Activated T-helper 2 cell treated with anti-CD3 and anti-CD28 coated beads, Interferon-gamma antibody, Interleukin-2, Interleukin-4, amounts not matched to agents 10 μg/mL and 5 μg/mL and 100 μg/mL, durations not matched to agents 14 hours and 24 hours and 36 hours (primary cell): ENCODE data around the gene APP. TPM values are rescaled to one million over a fixed set of nuclear protein-coding genes. Genes with fewer than 3 reads are reported as not detected.
"Not testable (repeated sequence)": the region's sequence is repeated elsewhere in the genome, so short reads cannot be mapped to it uniquely, and the experiment has no call there.

Experiments
- DNase-seq: peaks from one replicate; pipeline ENCODE4 v3.0.0; 2021; ENCODE audit warnings: low spot score
- H3K27ac Mint-ChIP-seq: one replicate; pipeline ENCODE4 v1.8.0; 2021; ENCODE audit warnings: mixed read lengths
- H3K27me3 Mint-ChIP-seq: one replicate; pipeline ENCODE4 v1.8.0; 2021; ENCODE audit warnings: low read depth, mixed read lengths
- H3K36me3 Mint-ChIP-seq: one replicate; pipeline ENCODE4 v1.8.0; 2021; ENCODE audit warnings: low read depth, mixed read lengths
- H3K4me1 Mint-ChIP-seq: one replicate; pipeline ENCODE4 v1.8.0; 2021; ENCODE audit warnings: low read depth, mixed read lengths
- H3K4me3 Mint-ChIP-seq: one replicate; pipeline ENCODE4 v1.8.0; 2021; ENCODE audit warnings: low read depth, mild to moderate bottlenecking, moderate library complexity, mixed read lengths
- H3K9me3 Mint-ChIP-seq: one replicate; pipeline ENCODE4 v1.8.0; 2021; ENCODE audit warnings: mixed read lengths
- intact Hi-C: fragments of 100-400 bp; cut with micrococcal nuclease; formaldehyde crosslinking; loops from one replicate; pipeline ENCODE4 v1.15.1; 2023
- total RNA-seq: library from RNA; stranded (reverse); gene quantifications from 2 replicates; pipeline ENCODE4 v1.2.3, GENCODE V29; 2022

Gene APP
- total RNA-seq, 1 donor from 2014 or later = 86.5 TPM

DNA sequence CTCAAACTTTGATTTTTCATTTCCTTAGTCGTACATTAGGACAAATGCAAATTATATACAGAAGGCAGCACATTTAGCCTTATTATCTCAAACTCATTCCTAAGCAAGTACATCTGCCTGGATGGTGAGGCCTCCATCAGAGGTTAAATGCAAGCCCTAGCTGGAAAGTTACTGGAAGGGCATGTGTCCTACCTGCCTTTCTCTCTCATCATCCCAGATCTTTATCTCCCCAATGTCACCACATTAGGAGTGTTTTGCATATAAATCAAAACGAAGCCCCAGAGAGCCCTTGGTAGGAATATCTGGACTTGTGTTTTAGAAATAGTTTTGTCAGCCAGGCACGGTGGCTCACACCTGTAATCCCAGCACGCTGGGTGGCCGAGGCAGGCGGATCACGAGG lies 35.0 kb downstream of the APP start:
- Mint-ChIP-seq H3K27me3 (no peaks in the 10 kb centered on the region), H3K27ac (no peak overlapping the region), H3K9me3 (no peaks in the 10 kb centered on the region), H3K36me3 (peaks cover 6% of the 10 kb centered on the region), H3K4me1 (peaks cover 28% of the 10 kb centered on the region), H3K4me3 (no peak overlapping the region)
- intact Hi-C loops = no loop called here
- no peak for DNase-seq

DNA sequence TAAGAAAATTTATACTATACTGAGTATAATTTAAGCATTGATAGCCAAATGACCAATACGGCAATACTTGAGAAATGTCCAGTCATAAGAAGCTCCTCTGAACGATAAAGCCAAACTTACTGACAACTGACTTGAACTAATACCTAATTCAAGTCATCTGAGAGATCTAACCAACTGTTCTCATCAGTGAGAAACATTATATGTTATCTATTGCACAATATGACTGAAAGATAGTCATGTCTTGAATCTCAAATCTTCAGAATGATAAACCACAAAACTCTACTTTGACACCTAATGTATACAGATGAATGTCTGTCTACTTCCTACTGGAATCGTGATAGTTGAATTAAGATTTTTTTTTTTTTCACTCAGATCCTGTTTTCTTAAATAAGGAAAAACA lies 39.0 kb downstream of the APP start:
- intact Hi-C loops = no loop called here
- H3K27ac Mint-ChIP-seq = no peak overlapping the region
- no peaks in the 10 kb centered on the region for H3K27me3 Mint-ChIP-seq
- H3K4me3 Mint-ChIP-seq = no peak overlapping the region
- no peak for DNase-seq
- no peaks in the 10 kb centered on the region for H3K9me3 Mint-ChIP-seq
- H3K36me3 Mint-ChIP-seq = peaks cover 6% of the 10 kb centered on the region
- peaks cover 16% of the 10 kb centered on the region for H3K4me1 Mint-ChIP-seq

DNA sequence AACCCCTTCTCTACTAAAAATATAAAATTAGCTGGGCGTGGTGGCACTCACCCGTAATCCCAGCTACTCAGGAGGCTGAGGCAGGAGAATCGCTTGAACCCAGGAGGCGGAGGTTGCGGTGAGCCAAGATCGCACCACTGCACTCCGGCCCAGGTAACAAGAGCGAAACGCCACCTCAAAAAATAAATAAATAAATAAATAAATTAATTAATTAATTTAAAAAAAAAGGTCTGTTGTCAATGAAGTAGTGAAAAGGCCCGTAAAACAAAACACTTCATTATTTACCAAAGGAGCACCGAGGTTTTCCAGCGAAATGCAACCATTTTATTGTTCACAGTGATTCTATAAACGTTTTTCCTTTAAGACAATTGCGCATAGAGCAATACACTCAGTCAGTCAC lies 39.5 kb downstream of the APP start:
- not testable (repeated sequence) for H3K4me3 Mint-ChIP-seq

DNA sequence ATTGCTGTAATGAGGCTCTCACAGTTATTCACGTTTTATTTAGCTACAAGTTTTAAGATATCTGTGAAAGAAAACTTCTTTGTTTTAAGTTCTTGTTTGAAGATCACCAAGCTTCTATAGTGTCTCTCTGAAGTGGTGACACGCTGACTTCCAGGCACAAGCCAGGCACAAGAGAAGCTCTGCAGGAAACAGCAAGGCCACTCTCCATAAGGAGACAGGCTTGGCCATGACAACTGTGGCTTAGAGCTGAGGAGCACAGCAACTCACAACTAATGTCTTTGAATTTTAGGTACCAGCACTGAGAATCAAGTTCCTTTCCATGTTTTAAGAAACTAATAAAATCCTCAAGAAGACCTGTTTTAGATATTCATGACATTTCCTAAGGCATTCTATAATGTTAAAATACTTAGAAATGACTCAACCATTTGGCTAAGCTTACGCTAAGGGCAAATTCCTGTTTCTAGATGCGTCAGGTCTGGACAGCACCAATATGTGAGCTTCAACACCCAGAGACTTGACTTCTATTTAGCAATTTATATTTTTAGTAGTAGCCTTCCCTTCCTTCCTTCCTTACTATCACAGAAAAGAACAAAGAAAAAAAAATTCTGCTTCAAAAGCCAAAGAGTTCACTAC lies 40.2 kb downstream of the APP start:
- H3K27ac Mint-ChIP-seq = no peak overlapping the region
- no peak for DNase-seq
- intact Hi-C loops = no loop called here
- peaks cover 6% of the 10 kb centered on the region for H3K36me3 Mint-ChIP-seq
- peaks cover 9% of the 10 kb centered on the region for H3K4me1 Mint-ChIP-seq
- no peaks in the 10 kb centered on the region for H3K9me3 Mint-ChIP-seq
- no peak overlapping the region for H3K4me3 Mint-ChIP-seq
- H3K27me3 Mint-ChIP-seq = no peaks in the 10 kb centered on the region

More for the DNA sequence above, 39.5 kb downstream of the APP start:
- H3K27ac Mint-ChIP-seq, DNase-seq, intact Hi-C loops, H3K27me3 Mint-ChIP-seq, H3K9me3 Mint-ChIP-seq, H3K36me3 Mint-ChIP-seq: not testable (repeated sequence)
- peaks cover 14% of the 10 kb centered on the region for H3K4me1 Mint-ChIP-seq

DNA sequence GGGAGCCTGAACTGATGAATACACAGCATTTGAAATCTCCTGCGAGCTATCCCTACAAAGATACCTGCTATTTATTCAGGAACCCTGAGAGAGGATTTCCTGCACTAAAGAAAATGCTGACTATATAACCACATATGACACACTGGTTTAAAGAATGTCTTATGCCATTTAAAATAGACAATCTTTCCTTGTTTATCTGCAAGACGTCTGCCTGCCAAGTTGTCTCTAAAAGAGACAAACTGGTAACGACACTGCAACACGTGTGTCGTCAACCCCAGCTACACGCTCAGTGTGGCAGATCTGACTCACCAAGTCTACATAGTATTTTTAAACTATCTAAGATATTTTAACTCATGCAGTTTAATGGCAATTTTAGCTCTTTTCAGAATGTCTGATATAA lies 42.7 kb downstream of the APP start:
- H3K9me3 Mint-ChIP-seq = no peaks in the 10 kb centered on the region
- no peak overlapping the region for H3K4me3 Mint-ChIP-seq
- intact Hi-C loops = no loop called here
- peaks cover 6% of the 10 kb centered on the region for H3K36me3 Mint-ChIP-seq
- H3K27ac Mint-ChIP-seq = no peak overlapping the region
- H3K4me1 Mint-ChIP-seq = peaks cover 8% of the 10 kb centered on the region
- H3K27me3 Mint-ChIP-seq = no peaks in the 10 kb centered on the region
- DNase-seq = no peak

DNA sequence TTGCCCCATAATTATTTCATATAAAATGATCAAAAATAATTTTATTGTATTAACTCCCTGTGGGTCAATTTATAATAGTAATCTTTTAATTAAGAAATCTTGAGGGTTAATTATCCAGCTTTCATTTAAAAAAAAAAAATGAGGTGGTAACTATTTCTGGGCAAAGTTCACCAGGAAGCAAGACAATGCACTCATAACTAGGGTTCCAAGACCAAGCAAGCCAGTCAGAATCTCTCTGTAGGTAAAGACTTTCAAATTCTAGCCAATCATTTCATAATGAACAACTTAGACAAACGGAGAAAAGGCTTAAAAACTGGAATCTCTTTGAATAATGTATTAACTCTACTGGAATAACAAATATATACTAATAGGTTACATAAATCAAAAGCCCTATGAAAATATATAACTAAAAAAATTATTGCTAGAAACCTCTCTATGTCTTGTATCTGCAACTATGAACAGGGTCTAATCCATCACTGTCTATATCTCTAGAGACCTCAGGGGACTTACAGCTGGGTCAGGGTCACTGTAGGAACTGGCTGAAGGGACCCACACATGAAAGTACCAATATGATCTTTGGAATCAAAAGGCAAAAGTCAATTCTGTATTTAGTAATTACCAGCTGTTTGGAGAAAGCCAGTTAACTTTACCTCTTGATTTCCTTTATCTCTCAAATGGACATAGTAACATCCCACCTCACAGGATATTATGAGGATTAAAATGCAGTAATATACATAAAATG lies 43.3 kb downstream of the APP start:
- Mint-ChIP-seq H3K9me3 (no peaks in the 10 kb centered on the region), H3K27ac (no peak overlapping the region), H3K4me1 (peaks cover 8% of the 10 kb centered on the region), H3K36me3 (peaks cover 6% of the 10 kb centered on the region), H3K4me3 (no peak overlapping the region), H3K27me3 (no peaks in the 10 kb centered on the region)
- intact Hi-C loops = no loop called here
- DNase-seq = no peak

DNA sequence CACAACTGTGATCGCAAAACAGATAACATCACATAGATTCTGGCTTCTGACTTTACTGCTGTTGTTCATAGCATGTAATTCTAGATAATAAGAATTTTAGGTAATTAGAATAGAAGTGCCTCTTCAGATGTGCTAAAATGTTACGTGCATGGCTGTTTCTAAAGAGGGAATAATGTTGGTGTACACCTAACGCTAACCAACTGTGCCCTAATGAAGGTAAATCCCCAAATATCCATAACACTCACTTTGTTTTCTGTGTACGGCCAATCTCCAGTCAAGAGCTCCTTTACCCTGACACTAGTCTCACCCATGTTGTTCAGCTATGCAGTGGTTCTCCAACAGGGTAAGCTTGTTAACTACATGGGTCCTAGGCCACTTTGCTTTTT lies 44.4 kb downstream of the APP start:
- no peak overlapping the region for H3K27ac Mint-ChIP-seq
- peaks cover 8% of the 10 kb centered on the region for H3K4me1 Mint-ChIP-seq
- no peak for DNase-seq
- no peaks in the 10 kb centered on the region for H3K27me3 Mint-ChIP-seq
- intact Hi-C loops = no loop called here
- no peak overlapping the region for H3K4me3 Mint-ChIP-seq
- H3K9me3 Mint-ChIP-seq = no peaks in the 10 kb centered on the region
- H3K36me3 Mint-ChIP-seq = peaks cover 6% of the 10 kb centered on the region

DNA sequence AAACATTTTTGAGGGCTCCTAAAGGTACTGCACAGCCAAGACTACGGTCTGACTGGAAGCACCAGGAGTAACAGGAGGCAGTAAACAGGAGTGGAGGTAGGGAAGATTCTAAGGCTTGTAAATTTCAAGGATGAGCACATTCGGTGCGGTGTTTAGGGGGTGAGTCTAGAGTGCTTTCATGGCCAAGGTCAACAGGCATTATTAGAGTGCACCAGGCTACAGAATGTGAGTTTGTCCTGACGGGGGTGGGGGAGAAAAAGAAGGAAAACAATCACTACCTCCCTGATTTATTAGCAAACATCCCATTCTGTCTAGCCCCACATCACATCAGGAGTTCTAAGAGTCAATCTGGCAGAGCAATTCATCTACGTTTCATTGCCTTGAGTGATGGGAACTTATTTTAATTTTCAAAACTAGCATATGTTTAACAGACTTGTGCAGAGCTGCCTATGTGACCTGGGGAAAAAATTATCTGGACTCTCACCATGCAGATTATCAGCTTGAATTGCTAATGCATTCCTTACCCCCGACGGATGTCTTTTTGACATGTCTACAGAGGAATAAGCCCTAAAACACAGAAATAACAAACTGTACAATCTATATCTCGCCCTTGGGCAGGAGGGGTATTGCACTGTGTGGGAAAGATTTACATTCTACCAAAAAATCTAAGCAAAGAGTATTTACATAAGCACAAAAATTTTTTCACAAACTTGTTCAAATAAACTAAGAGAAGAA lies 45.0 kb downstream of the APP start:
- no peak for DNase-seq
- no peaks in the 10 kb centered on the region for H3K27me3 Mint-ChIP-seq
- peaks cover 7% of the 10 kb centered on the region for H3K4me1 Mint-ChIP-seq
- intact Hi-C loops = no loop called here
- no peak overlapping the region for H3K4me3 Mint-ChIP-seq
- H3K36me3 Mint-ChIP-seq = peaks cover 6% of the 10 kb centered on the region
- no peak overlapping the region for H3K27ac Mint-ChIP-seq
- no peaks in the 10 kb centered on the region for H3K9me3 Mint-ChIP-seq

DNA sequence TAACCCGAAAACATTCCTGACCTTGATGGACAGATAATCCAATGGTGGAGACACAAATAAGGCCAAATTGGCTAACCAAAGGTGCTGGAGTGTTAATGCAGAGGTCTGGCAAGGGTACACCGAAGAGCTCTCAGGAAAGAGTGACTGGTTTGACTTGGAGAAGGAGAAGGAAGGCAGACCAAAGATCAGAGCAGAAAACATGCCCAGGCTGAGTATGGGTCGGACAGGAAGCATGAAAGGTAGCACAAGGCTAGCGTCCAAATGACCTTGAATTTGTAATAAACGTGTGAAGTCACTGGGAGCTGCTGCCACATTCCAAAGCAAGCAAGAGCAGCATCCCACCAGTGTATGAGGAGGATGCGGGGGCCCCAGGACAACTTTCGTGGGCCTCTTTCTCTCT lies 45.7 kb downstream of the APP start:
- Mint-ChIP-seq H3K27ac (no peak overlapping the region), H3K4me3 (no peak overlapping the region), H3K4me1 (peaks cover 7% of the 10 kb centered on the region), H3K27me3 (no peaks in the 10 kb centered on the region), H3K36me3 (peaks cover 6% of the 10 kb centered on the region), H3K9me3 (no peaks in the 10 kb centered on the region)
- DNase-seq = no peak
- intact Hi-C loops = no loop called here

DNA sequence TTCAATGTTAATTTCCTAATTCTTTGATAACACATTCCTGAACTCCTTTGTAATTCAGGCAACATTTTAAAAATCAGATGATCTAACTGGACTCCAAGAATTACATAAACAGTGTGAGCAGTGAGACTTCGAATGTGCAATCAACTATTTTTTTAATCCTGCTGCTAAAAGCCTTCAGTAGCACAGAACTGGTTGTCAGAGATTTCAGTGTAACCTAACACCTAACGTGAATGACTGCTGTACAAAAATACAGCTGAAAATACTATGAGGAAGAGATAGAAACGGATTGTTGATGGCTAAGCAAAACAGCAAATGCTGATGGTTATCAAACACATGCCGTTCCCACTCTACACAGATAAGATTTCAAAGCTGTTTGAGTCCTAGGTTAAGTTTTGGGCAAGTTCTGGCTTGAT lies 46.1 kb downstream of the APP start:
- Mint-ChIP-seq H3K4me1 (peaks cover 8% of the 10 kb centered on the region), H3K27me3 (no peaks in the 10 kb centered on the region), H3K4me3 (no peak overlapping the region), H3K36me3 (peaks cover 6% of the 10 kb centered on the region), H3K9me3 (no peaks in the 10 kb centered on the region), H3K27ac (no peak overlapping the region)
- DNase-seq = no peak
- intact Hi-C loops = no loop called here

DNA sequence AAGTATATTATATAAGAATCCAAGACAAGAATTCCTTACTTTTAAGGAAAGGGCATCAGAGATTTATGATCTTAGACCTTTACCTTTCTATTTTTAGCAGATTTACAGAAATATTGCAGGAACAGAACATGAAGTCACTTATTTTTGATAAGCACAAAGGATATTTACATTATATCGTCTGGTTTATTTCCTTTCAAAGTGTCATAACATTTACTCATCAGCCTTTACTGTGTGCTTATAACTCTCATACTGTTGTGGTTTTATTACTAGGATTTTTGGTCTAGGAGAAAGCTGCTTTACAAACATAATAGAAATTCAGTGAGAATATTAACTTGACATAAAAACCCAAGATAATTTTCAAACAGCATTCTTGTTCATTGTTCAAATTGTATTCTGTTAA lies 47.6 kb downstream of the APP start:
- H3K27me3 Mint-ChIP-seq = no peaks in the 10 kb centered on the region
- DNase-seq = no peak
- H3K4me3 Mint-ChIP-seq = no peak overlapping the region
- no peak overlapping the region for H3K27ac Mint-ChIP-seq
- H3K4me1 Mint-ChIP-seq = peaks cover 12% of the 10 kb centered on the region
- no peaks in the 10 kb centered on the region for H3K36me3 Mint-ChIP-seq
- no peaks in the 10 kb centered on the region for H3K9me3 Mint-ChIP-seq
- intact Hi-C loops = no loop called here

DNA sequence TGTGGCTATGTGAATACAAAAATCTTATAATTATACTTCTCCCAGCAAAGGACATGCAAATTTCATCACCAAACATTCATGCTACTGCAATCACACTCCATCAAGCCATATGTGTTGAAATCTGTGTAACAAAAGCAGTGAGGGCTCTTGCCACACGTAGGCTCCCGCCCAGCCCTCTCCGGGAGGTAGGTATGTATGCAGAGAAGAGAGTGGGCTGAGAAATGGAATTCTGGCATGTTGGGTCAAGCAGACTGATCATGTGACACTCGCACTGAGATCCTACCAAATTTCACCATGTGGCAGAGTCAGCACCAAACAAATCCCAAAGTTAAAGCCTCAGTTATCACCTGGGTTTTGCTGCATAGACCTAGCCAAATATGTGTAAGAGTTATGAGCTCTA lies 49.7 kb downstream of the APP start:
- intact Hi-C loops = no loop called here
- no peaks in the 10 kb centered on the region for H3K36me3 Mint-ChIP-seq

DNA sequence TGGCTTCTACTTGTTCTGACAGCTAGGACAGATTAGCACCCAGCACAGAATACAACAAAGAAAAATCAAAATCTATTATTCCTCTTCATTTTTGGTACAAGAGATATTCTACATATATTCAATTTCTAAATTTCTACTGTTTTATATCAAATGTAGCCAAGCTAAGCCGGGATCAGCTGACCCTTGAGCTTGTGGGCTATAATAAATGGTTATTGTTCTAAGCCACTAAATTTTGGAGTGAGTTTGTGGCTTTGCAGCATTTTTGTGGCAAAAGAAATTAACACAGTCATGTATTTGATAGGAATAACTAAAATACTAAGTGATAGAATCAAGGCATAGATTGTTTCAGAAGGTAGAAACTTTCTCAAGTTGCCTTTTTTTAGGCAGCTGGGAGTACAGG lies 50.7 kb downstream of the APP start:
- Mint-ChIP-seq H3K27ac (no peak overlapping the region), H3K9me3 (no peaks in the 10 kb centered on the region), H3K27me3 (no peaks in the 10 kb centered on the region), H3K4me3 (no peak overlapping the region), H3K36me3 (no peaks in the 10 kb centered on the region), H3K4me1 (peaks cover 13% of the 10 kb centered on the region)
- intact Hi-C loops = no loop called here
- DNase-seq = no peak

More for the DNA sequence above, 49.7 kb downstream of the APP start:
- no peak for DNase-seq
- Mint-ChIP-seq H3K9me3 (no peaks in the 10 kb centered on the region), H3K27ac (no peak overlapping the region), H3K27me3 (no peaks in the 10 kb centered on the region), H3K4me1 (peaks cover 10% of the 10 kb centered on the region), H3K4me3 (no peak overlapping the region)
